Fibroblast of villous mesenchyme (primary cell): Measurements from ENCODE around the gene LIPI. TPM values are rescaled to one million over a fixed set of nuclear protein-coding genes. Genes with fewer than 3 reads are reported as not detected.
A peak's percentile ranks its signal among the peaks of the same experiment; 100 is the strongest.
"Not testable (repeated sequence)": the region's sequence is repeated elsewhere in the genome, so short reads cannot be mapped to it uniquely, and the experiment has no call there.

Source experiments
- DNase-seq: peaks from one replicate; pipeline ENCODE4 v3.0.0-alpha.2; 2010; ENCODE audit warnings: low read depth
- H3K4me3 ChIP-seq: 2 replicates; pipeline ENCODE4 v1.5.1; 2011; ENCODE audit warnings: low read depth, mild to moderate bottlenecking, low read length
- total RNA-seq: library from RNA; depleted of rRNA; stranded (reverse); fragments of >200 nt; gene quantifications from 2 replicates; pipeline ENCODE4 v1.2.3, GENCODE V29; 2012
- TF ChIP-seq, protein P1 (sequence below): IDR thresholded peaks from 2 replicates; pipeline ENCODE4 v1.5.1; 2012; ENCODE audit warnings: low read depth, mild to moderate bottlenecking, low read length; ENCODE audit not compliant: insufficient read depth

The LIPI gene
- total RNA-seq, 1 donor, result not detected

DNA sequence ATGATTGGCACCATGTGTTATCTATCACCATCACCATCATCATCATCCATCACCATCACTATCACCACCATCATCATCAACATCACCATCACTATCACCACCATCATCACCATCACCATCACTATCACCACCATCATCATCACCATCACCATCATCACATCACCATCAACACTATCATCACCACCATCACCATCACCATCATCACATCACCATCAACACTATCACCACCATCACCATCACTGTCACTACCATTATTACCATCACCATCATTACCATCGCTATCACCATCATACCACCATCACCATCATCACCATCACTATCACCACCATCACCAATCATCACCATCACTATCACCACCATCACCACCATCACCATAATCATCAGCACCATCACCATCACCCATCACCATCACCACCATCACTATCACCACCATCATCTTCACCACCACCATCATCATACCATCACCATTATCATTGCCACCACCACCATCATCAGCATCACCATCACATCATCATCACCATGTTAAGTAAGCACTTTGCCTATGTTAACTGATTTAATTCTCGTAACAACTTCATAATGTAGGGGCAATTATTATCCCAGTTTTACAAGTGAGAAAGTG lies 112.8 kb downstream of the LIPI start:
- no peak for DNase-seq
- H3K4me3 ChIP-seq, result no peak overlapping the region
- TF ChIP-seq, protein P1, sequence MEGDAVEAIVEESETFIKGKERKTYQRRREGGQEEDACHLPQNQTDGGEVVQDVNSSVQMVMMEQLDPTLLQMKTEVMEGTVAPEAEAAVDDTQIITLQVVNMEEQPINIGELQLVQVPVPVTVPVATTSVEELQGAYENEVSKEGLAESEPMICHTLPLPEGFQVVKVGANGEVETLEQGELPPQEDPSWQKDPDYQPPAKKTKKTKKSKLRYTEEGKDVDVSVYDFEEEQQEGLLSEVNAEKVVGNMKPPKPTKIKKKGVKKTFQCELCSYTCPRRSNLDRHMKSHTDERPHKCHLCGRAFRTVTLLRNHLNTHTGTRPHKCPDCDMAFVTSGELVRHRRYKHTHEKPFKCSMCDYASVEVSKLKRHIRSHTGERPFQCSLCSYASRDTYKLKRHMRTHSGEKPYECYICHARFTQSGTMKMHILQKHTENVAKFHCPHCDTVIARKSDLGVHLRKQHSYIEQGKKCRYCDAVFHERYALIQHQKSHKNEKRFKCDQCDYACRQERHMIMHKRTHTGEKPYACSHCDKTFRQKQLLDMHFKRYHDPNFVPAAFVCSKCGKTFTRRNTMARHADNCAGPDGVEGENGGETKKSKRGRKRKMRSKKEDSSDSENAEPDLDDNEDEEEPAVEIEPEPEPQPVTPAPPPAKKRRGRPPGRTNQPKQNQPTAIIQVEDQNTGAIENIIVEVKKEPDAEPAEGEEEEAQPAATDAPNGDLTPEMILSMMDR, result no peak

DNA sequence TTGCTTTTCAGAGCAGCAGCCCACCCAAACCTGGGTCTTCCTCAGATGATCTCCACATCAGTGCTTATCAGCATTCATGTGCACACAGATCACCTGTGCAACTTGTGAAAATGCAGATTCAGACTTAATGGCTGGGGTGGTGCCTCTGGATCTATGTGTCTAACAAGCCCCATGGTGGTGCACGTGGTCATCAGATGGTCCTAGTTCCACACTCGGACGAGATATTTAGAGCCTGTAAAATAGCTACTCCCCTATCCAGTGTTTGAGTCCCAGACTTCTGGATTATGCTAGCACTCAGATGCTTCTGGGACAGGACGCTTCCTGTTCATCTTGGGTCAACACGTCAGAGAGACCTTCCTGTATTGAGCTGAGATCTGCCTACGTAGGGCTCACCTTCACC lies 114.2 kb downstream of the LIPI start:
- TF ChIP-seq, protein P1, result no peak
- no peak for DNase-seq
- H3K4me3 ChIP-seq, result no peak overlapping the region

DNA sequence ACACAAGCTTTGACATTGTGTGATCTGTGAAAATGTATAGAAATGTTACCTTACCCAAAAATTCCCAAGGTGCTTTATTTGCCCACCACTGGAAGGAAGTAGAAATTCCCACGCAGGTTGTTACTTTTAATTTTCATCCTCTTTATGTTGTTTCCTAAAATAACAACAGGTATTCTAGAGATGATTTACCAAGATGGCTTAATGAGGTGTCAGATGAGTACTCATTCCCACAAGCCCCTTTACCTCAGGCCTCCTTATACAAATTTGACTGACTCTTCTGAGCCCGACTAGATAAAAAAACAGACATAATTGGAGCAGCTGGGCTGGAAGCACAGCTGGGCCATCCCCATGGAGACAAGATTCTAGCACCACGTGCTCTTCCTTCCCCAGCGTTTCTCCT lies 114.6 kb downstream of the LIPI start:
- TF ChIP-seq, protein P1, result no peak
- no peak for DNase-seq
- no peak overlapping the region for H3K4me3 ChIP-seq

DNA sequence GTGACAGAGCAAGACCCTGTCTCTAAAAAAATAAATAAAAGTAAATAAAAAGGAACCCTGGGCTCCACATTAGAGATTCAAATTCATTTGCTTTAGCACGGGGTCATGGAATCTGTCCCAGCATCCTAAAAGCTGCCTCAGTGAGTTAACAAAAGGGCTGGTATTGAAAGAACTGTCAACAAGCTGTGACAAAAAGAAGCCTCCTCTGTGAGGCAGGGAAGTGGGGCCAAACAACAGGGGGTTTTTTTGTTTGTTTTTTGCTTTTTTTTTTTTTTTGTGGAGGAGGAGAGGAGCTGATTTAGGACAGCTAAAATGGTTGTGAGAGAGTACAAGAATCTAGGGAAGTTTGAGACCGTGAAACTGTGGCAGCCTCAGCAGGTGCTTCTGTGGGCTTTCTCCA lies 115.7 kb downstream of the LIPI start:
- TF ChIP-seq, protein P1, result no peak

DNA sequence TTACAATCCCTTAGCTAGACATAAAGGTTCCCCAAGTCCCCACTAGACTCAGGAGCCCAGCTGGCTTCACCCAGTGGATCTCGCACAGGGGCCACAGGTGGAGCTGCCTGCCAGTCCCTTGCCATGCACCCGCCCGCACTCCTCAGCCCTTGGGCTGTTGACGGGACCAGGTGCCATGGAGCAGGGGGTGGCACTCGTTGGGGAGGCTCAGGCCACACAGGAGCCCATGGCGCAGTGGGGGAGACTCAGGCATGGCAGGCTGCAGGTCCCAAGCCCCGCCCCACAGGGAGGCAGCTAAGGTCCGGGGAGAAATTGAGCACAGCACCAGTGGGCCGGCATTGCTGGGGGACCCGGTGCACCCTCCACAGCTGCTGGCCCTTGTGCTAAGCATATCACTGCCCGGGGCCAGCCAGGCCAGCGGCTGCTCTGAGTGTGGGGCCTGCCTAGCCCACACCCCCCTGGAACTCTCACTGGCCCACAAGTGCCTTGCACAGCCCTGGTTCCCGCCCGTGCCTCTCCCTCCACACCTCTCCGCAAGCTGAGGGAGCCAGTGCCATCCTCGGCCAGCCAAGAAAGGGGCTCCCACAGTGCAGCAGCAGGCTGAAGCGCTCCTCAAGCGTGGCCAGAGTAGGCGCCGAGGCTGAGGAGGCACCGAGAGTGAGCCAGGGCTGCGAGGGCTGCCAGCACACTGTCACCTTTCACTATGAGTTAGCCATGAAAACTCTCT lies 117.8 kb downstream of the LIPI start:
- DNase-seq, result no peak
- no peak overlapping the region for H3K4me3 ChIP-seq
- TF ChIP-seq, protein P1, result no peak

More for the DNA sequence above, 115.7 kb downstream of the LIPI start:
- DNase-seq, result no peak
- no peak overlapping the region for H3K4me3 ChIP-seq

DNA sequence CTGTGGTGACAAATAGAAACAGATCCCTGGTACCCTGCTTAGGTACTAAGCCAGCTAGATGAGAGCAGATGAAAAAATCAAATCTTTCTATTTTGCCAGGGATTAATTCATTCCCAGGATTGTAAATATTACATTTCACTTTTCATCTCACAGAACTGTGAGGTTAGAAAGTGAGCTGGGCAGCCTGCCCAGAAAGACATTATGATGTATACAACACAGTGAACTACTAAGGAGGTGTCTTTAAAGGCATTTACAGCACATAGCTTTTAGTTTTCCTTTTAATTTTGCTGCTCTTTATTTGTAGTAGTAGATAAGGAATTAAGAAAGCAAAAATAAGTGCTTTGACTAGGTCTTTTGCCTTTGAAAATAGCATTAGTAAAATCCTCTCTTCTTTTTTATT lies 120.6 kb downstream of the LIPI start:
- not testable (repeated sequence) for H3K4me3 ChIP-seq
- peak; percentile 37 for DNase-seq

DNA sequence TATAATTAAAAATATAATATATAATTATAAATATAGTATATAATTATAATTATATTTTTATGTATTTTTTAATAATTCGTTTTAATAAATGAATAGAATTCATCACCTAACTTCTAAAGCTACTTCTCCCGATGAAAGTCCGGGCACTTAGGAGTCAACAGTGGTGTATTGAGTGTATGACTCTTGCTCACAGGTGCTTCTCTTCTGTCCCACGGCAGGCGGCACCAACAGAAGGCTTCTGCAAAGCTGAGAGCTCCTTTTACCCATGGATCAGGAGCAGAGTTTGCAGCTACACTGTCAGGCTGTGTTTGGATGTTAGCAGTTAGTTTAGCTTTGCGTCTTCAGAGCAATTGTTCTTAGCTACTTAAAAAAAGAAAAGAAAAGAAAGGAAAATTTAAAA lies 122.4 kb downstream of the LIPI start:
- TF ChIP-seq, protein P1, result no peak
- no peak for DNase-seq
- no peak overlapping the region for H3K4me3 ChIP-seq
